GM23338 (cell line): ENCODE measurements around the gene NFE2L3.

Source experiments
- CREB1 ChIP-seq: fragments of 250-450 bp; sonication (Bioruptor Pico); IDR thresholded peaks from 2 replicates; pipeline ENCODE4 v1.5.0; 2020; ENCODE audit warnings: low read depth, mild to moderate bottlenecking, moderate library complexity
- NANOG ChIP-seq: IDR thresholded peaks from 2 replicates; pipeline ENCODE4 v1.6.1; 2016; ENCODE audit warnings: antibody characterized with exemption, borderline replicate concordance
- TF ChIP-seq, protein P1 (sequence below), 2 experiments: fragments of 200-600 bp in 1 of 2; sonication (generic) in 1 of 2; conservative IDR thresholded peaks; 2 replicates each; pipeline versions ENCODE4 v1.5.1 to v1.6.1; 2016 to 2017; ENCODE audit warnings: antibody characterized with exemption in 2 of 2, low read depth in 2 of 2, mild to moderate bottlenecking in 2 of 2, moderate library complexity in 1 of 2

DNA sequence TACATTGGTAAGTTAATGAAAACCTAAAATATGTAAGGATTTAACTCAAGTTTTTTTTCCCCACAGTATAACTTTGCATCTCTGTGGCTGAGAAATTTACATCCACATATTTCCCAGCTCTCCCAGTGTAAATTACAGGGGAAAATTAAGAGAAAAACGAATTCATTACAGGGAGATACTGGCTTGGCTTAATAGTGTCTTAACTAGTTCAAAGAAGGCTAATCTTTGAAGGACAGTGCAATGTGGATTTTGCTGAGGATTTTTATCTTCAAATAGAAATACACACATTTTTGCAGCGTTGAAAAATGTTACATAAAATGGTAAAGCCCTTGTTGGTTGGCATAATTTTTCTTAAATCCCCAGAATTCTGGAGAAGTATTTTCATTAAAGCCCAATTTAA, 51.0 kb downstream of the NFE2L3 start:
- TF ChIP-seq, protein P1, sequence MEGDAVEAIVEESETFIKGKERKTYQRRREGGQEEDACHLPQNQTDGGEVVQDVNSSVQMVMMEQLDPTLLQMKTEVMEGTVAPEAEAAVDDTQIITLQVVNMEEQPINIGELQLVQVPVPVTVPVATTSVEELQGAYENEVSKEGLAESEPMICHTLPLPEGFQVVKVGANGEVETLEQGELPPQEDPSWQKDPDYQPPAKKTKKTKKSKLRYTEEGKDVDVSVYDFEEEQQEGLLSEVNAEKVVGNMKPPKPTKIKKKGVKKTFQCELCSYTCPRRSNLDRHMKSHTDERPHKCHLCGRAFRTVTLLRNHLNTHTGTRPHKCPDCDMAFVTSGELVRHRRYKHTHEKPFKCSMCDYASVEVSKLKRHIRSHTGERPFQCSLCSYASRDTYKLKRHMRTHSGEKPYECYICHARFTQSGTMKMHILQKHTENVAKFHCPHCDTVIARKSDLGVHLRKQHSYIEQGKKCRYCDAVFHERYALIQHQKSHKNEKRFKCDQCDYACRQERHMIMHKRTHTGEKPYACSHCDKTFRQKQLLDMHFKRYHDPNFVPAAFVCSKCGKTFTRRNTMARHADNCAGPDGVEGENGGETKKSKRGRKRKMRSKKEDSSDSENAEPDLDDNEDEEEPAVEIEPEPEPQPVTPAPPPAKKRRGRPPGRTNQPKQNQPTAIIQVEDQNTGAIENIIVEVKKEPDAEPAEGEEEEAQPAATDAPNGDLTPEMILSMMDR (conservative IDR thresholded peaks at IDR 0.05; ENCODE audit: low read depth in 2 of 2) = no peak
- no peak for TF ChIP-seq NANOG
- TF ChIP-seq CREB1 (CRISPR knock-in tag) = no peak
